Right cardiac atrium (tissue), 5 donors: ENCODE results near the gene DRAXIN. TPM values are rescaled to one million over a fixed set of nuclear protein-coding genes. Genes with fewer than 3 reads are reported as not detected.

Experiments
- ATAC-seq, 2 donors: fragments of 200-7000 bp; cut with Tn5 transposase; one replicate each; pipeline versions ENCODE4 v1.8.0 to v1.9.1; 2020; ENCODE audit warnings: moderate library complexity in 2 of 2, mild to moderate bottlenecking in 1 of 2
- DNase-seq, 3 donors: peaks; one replicate each; pipeline ENCODE4 v3.0.0-alpha.2; 2020
- H3K27ac ChIP-seq: one replicate; pipeline ENCODE4 v1.5.1; 2013; ENCODE audit warnings: mild to moderate bottlenecking, low read length, control low read depth, moderate library complexity
- H3K27me3 ChIP-seq: one replicate; pipeline ENCODE4 v1.6.1; 2013; ENCODE audit not compliant: control insufficient read depth, insufficient read depth
- H3K4me1 ChIP-seq: one replicate; pipeline ENCODE4 v1.6.1; 2013; ENCODE audit warnings: low read length; ENCODE audit not compliant: control insufficient read depth, insufficient read depth
- H3K4me3 ChIP-seq: one replicate; pipeline ENCODE4 v1.5.1; 2013; ENCODE audit warnings: low read length, control low read depth
- H3K9me3 ChIP-seq: one replicate; pipeline ENCODE4 v1.6.1; 2013; ENCODE audit warnings: low read length; ENCODE audit not compliant: control insufficient read depth
- WGBS: extraction: QIAGEN DNeasy Blood & Tissue Kit; methylation state at CpG from one replicate; pipeline ENCODE4 v1.1.7; 2013; 5-methylcytosine and 5-hydroxymethylcytosine counted together
- intact Hi-C, 4 donors: fragments of 100-400 bp; cut with DNase I; formaldehyde crosslinking; loops; one replicate each; pipeline versions ENCODE4 v1.11.0 to v1.14.0; 2022 to 2023
- polyA plus RNA-seq: library from polyadenylated mRNA; stranded (reverse); fragments of 200-250 nt; gene quantifications from one replicate; pipeline ENCODE4 v1.2.3, GENCODE V29; 2013
- total RNA-seq, 4 donors: library from RNA; stranded (reverse); fragmentation: NEBNext Ultra II Directional; extraction: Animal tissue kit (Norgen Biotek cat#: 25700); gene quantifications; one replicate each; pipeline ENCODE4 v1.2.1, GENCODE V29; 2021
- donor health status: healthy with polysubstance abuse.
- donor health status: DM: no; HTN: yes; CAD: no.
- donor health status: DM: no; HTN: no; CAD: no.
- donor health status: DM: no; HTN: yes; CAD: no; lungs with severe emphysema.
- donor health status: DM: yes; HTN: yes; CAD: no.

The DRAXIN gene
- total and polyA plus RNA-seq, 5 donors: 0.02 to 0.08 (median 0.03) TPM; not detected in 1

- H3K9me3 ChIP-seq: no peaks in the 10 kb centered on the region
- H3K27me3 ChIP-seq: no peaks in the 10 kb centered on the region
- no peak overlapping the region for H3K27ac ChIP-seq
- 19% methylated on average over 9 of the region's 9 CpGs for WGBS
- intact Hi-C loops: loop anchor here (5.0 to 10.0 kb wide), 5 partner anchors 73 to 604 kb away; partner anchors contain the start of gene MASP2 (in 1 of the 4)
- H3K4me1 ChIP-seq: peaks cover 2% of the 10 kb centered on the region
- ATAC-seq (no peak), DNase-seq (peak in 1 of 3 donors; percentile 60)
- H3K4me3 ChIP-seq: no peak overlapping the region
Observed at GRCh38 chr1:11649237-11649623, 42.3 kb upstream of the DRAXIN start.

DNA sequence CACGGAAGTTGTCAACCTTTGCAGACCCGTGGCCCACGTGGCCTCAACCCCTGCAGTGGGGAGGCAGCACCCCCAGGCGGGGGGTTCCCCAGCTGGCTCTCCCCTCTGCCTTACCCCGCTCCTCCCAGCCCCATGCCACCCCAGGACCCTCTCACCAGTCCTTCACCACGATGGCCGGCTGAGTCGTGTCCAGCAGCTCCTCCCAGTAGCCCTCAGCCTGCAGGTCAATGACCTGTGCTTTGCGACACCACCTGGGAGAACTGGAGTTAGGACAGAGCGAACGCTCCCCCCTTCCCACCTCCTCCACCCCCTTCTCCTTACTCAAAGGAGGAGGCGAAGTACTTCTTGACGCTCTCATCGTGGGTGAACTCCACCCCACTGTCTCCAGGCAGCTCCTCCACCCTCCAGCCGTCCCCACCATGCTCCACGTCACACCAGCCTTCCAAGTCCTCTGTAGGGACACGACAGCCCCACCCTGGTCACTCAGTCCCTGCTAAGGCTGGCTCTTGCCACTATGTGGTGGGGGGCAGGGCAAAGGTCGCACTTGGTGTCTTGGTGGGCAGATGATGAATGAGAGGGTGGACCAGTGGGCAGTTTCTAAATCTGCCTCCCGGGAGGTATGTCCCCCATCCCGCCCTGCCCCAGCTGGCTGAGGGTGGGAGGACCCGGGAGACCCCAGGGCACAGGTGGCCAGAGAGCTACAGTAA, 41.7 kb upstream of the DRAXIN start:
- intact Hi-C loops: loop anchor here (5.0 to 10.0 kb wide), 8 partner anchors 55 to 605 kb away; partner anchors contain the start of gene MASP2 (in 1 of the 4)
- Histone ChIP-seq H3K27ac (no peak overlapping the region), H3K27me3 (no peaks in the 10 kb centered on the region), H3K9me3 (no peaks in the 10 kb centered on the region), H3K4me1 (peaks cover 2% of the 10 kb centered on the region), H3K4me3 (no peak overlapping the region)
- DNase-seq (peak in 1 of 3 donors; percentile 73), ATAC-seq (peak; percentile 1 to 4)
- WGBS: 39% methylated on average over 21 of the region's 21 CpGs

DNA sequence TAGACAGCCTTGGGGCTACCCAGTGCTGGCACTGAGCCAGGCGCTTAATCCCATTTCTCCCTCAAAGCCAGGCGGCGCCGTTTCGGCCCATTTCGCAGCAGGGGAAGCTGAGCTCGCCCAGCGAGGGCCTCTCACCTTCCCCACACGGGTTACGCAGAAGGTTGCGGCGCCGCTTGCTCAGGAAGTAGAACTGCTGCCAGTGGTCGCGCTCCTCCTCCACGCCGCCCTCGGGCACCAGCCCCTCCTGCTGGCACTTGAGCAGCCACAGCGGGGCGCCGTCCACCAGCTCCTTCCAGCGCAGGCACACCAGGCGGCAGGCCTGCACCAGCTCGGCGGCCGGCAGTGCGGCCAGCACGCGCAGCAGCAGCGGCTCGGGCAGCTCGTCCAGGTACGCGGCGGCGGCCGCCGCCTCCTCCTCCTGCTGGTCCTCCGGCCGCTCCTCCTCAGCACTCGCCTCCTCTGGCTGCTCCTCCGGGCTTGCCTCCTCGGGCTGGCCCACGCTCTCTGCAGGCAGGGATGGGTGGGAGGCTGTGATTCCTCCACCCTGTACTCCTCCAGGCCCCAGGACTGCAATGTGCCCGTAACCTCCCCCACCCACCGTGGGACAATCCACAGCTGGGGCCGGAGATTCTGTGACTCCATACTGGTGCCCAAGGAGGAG, 41.0 kb upstream of the DRAXIN start:
- 13% methylated on average over 47 of the region's 47 CpGs for WGBS
- peaks cover 2% of the 10 kb centered on the region for H3K4me1 ChIP-seq
- no peak overlapping the region for H3K27ac ChIP-seq
- H3K4me3 ChIP-seq: no peak overlapping the region
- no peaks in the 10 kb centered on the region for H3K27me3 ChIP-seq
- peak; percentile 60 to 73 for ATAC-seq
- intact Hi-C loops: loop anchor here in 3 of 4 donors (5.0 to 10.0 kb wide), 4 partner anchors 54 to 234 kb away; no protein-coding TSS in a partner anchor
- H3K9me3 ChIP-seq: no peaks in the 10 kb centered on the region
- peak; percentile 83 to 94 (median 93) for DNase-seq

GRCh38 chr1:11651017-11651416, 40.5 kb upstream of the DRAXIN start:
- Histone ChIP-seq H3K4me3 (no peak overlapping the region), H3K4me1 (peaks cover 2% of the 10 kb centered on the region)
- intact Hi-C loops: loop anchor here in 3 of 4 donors (5.0 to 10.0 kb wide), 4 partner anchors 54 to 234 kb away; no protein-coding TSS in a partner anchor

DNA sequence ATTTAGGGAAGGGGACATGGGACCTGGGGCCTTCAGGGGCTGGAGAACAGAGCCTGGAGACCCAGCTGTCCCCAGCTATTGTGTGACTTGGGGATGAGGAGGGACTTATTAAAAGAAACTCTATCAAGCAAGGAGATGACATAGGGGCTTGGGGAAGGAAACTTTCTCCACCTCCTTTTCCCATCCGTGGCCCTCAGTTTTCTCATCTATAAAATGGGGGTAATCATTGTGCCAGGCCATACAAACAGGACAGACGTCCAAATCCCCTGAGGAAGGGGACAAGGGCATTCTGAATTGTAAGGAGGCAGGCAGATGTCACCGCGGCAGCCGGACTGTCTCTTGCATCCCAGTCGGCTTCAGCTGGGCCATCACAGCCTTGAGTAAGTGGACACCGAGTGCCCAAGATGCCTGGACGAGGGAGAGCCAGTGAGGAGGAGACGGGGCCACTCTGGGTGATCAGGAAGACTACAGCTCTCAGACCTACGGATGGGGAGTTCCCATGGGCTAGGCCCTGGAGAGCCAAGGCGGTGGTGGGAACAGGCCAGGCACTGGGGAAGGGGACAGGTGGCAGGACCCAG, 39.2 kb upstream of the DRAXIN start:
- H3K4me1 ChIP-seq: peaks cover 2% of the 10 kb centered on the region
- DNase-seq (peak in 2 of 3 donors; percentile 38 to 41), ATAC-seq (no peak)
- intact Hi-C loops: loop anchor here in 3 of 4 donors (5.0 to 10.0 kb wide), 4 partner anchors 53 to 233 kb away; no protein-coding TSS in a partner anchor
- no peaks in the 10 kb centered on the region for H3K27me3 ChIP-seq
- 82% methylated on average over 11 of the region's 11 CpGs for WGBS
- H3K4me3 ChIP-seq: no peak overlapping the region
- no peaks in the 10 kb centered on the region for H3K9me3 ChIP-seq
- no peak overlapping the region for H3K27ac ChIP-seq

More at GRCh38 chr1:11651017-11651416, 40.5 kb upstream of the DRAXIN start:
- ATAC-seq: no peak
- H3K27ac ChIP-seq: no peak overlapping the region
- no peaks in the 10 kb centered on the region for H3K27me3 ChIP-seq
- H3K9me3 ChIP-seq: no peaks in the 10 kb centered on the region
- no peak for DNase-seq
- WGBS: 77% methylated on average over 4 of the region's 4 CpGs

- ATAC-seq: no peak
Observed at GRCh38 chr1:11653101-11653860, 38.2 kb upstream of the DRAXIN start.

DNA sequence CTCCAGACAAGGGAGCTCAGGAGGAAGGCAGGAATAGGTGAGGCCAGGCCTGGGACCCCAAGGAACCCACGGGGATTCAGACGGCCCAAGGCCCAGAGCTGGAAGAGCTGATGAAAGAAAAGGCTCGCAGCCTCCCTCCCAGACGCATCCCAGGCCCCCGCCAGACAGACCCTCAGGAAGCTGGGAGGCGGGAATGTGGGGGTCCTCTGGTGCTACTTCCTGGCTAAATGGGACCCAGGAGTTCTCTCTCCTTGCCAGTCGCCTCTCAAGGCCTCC, 37.7 kb upstream of the DRAXIN start:
- DNase-seq (peak in 1 of 3 donors; percentile 63), ATAC-seq (no peak)
- peak overlapping the region; percentile 82 for H3K4me3 ChIP-seq
- WGBS: 54% methylated on average over 7 of the region's 7 CpGs
- H3K27ac ChIP-seq: no peak overlapping the region
- H3K9me3 ChIP-seq: no peaks in the 10 kb centered on the region
- intact Hi-C loops: loop anchor here in 3 of 4 donors (5.0 to 10.0 kb wide), 4 partner anchors 51 to 231 kb away; no protein-coding TSS in a partner anchor
- H3K27me3 ChIP-seq: no peaks in the 10 kb centered on the region
- H3K4me1 ChIP-seq: peaks cover 2% of the 10 kb centered on the region

More at GRCh38 chr1:11653101-11653860, 38.2 kb upstream of the DRAXIN start:
- H3K4me3 ChIP-seq: no peak overlapping the region
- peaks cover 2% of the 10 kb centered on the region for H3K4me1 ChIP-seq
- no peak overlapping the region for H3K27ac ChIP-seq
- H3K27me3 ChIP-seq: no peaks in the 10 kb centered on the region
- intact Hi-C loops: loop anchor here in 3 of 4 donors (5.0 to 10.0 kb wide), 4 partner anchors 52 to 232 kb away; no protein-coding TSS in a partner anchor
- H3K9me3 ChIP-seq: no peaks in the 10 kb centered on the region
- WGBS: 64% methylated on average over 17 of the region's 17 CpGs
- peak in 1 of 3 donors; percentile 54 for DNase-seq

- ATAC-seq (peak; percentile 53 to 66), DNase-seq (peak in 2 of 3 donors; percentile 81 to 85)
- no peaks in the 10 kb centered on the region for H3K27me3 ChIP-seq
- WGBS: 3% methylated on average over 94 of the region's 94 CpGs
- H3K9me3 ChIP-seq: no peaks in the 10 kb centered on the region
- no peaks in the 10 kb centered on the region for H3K4me1 ChIP-seq
- H3K4me3 ChIP-seq: peak within 1 kb of the TSS; percentile 82
- intact Hi-C loops: loop anchor here in 3 of 4 donors (5.0 to 10.0 kb wide), 4 partner anchors 50 to 230 kb away; no protein-coding TSS in a partner anchor
- no peak within 1 kb of the TSS for H3K27ac ChIP-seq
Observed at GRCh38 chr1:11654137-11654938, 37.2 kb upstream of the DRAXIN start, which contains the start of the genes FBXO2 and FBXO44. Gene FBXO2, minus strand, starts transcription at chr1:11654429. Its CDS starts 89 bp downstream, at chr1:11654340. Gene FBXO44, plus strand, starts transcription at chr1:11654877. Its CDS starts 959 bp downstream, at chr1:11655836.

GRCh38 chr1:11654939-11655808, 36.3 kb upstream of the DRAXIN start:
- no peak overlapping the region for H3K27ac ChIP-seq
- WGBS: 10% methylated on average over 45 of the region's 45 CpGs
- peak in 2 of 3 donors; percentile 28 to 46 for DNase-seq
- no peaks in the 10 kb centered on the region for H3K9me3 ChIP-seq
- H3K27me3 ChIP-seq: no peaks in the 10 kb centered on the region
- peak overlapping the region; percentile 82 for H3K4me3 ChIP-seq
- H3K4me1 ChIP-seq: no peaks in the 10 kb centered on the region
- no peak for ATAC-seq
- intact Hi-C loops: loop anchor here in 3 of 4 donors (5.0 to 10.0 kb wide), 4 partner anchors 50 to 230 kb away; no protein-coding TSS in a partner anchor
